CD14-positive monocyte (primary cell): ENCODE data around the gene SASS6. TPM values are rescaled to one million over a fixed set of nuclear protein-coding genes. Genes with fewer than 3 reads are reported as not detected.

Experiments used
- DNase-seq, 3 donors: peaks; one replicate each; pipeline ENCODE4 v3.0.0-alpha.2; 2011 to 2022
- H2AFZ ChIP-seq: 2 replicates; pipeline ENCODE4 v1.6.0; 2012; ENCODE audit warnings: mild to moderate bottlenecking, low read depth, low read length, inconsistent platforms; ENCODE audit not compliant: insufficient read depth, poor library complexity, severe bottlenecking
- H3K27ac ChIP-seq, 2 donors: 1 replicate in 1 of 2; 2 replicates in 1 of 2; pipeline ENCODE4 v1.5.1; 2012 to 2013; ENCODE audit warnings: low read length in 2 of 2, control low read depth in 1 of 2, inconsistent platforms in 1 of 2, low read depth in 1 of 2, mild to moderate bottlenecking in 1 of 2
- H3K27me3 ChIP-seq, 2 donors: one replicate each; pipeline versions ENCODE4 v1.6.0 to v1.6.1; 2011 to 2013; ENCODE audit warnings: low read length in 2 of 2; ENCODE audit not compliant: control insufficient read depth in 2 of 2, insufficient read depth in 2 of 2
- H3K36me3 ChIP-seq, 2 donors: replicated peaks in 1 of 2; 1 replicate in 1 of 2; 2 replicates in 1 of 2; pipeline versions ENCODE4 v1.5.1 to v1.6.1; 2012 to 2013; ENCODE audit warnings: low read length in 2 of 2, control low read depth in 1 of 2, inconsistent platforms in 1 of 2, mild to moderate bottlenecking in 1 of 2; ENCODE audit not compliant: insufficient read depth in 2 of 2, control insufficient read depth in 1 of 2
- H3K4me1 ChIP-seq, 2 donors: 1 replicate in 1 of 2; 2 replicates in 1 of 2; pipeline versions ENCODE4 v1.5.1 to v1.6.1; 2012 to 2013; ENCODE audit warnings: low read length in 2 of 2, control low read depth in 1 of 2, inconsistent platforms in 1 of 2, mild to moderate bottlenecking in 1 of 2, moderate library complexity in 1 of 2; ENCODE audit not compliant: insufficient read depth in 2 of 2, control insufficient read depth in 1 of 2
- H3K4me2 ChIP-seq: replicated peaks from 2 replicates; pipeline ENCODE3; 2012; ENCODE audit warnings: low read length, moderate library complexity, mild to moderate bottlenecking; ENCODE audit not compliant: poor library complexity, severe bottlenecking; ENCODE audit errors: extremely low read depth
- H3K4me3 ChIP-seq, 3 experiments: fragments of 200-600 bp in 1 of 3; sonication (generic) in 1 of 3; replicated peaks in 1 of 3; 1 replicate in 2 of 3; 2 replicates in 1 of 3; pipeline ENCODE4 v1.5.1; 2011 to 2013; ENCODE audit warnings: low read length in 3 of 3, mild to moderate bottlenecking in 3 of 3, control low read depth in 2 of 3, low read depth in 2 of 3, inconsistent platforms in 1 of 3, moderate library complexity in 1 of 3
- H3K79me2 ChIP-seq: 2 replicates; pipeline ENCODE4 v1.6.0; 2012; ENCODE audit warnings: mild to moderate bottlenecking, control low read depth, inconsistent platforms, low read length, moderate library complexity; ENCODE audit not compliant: insufficient read depth
- H3K9ac ChIP-seq: 2 replicates; pipeline ENCODE4 v1.6.0; 2017; ENCODE audit warnings: low read length, mild to moderate bottlenecking; ENCODE audit not compliant: insufficient read depth, poor library complexity, severe bottlenecking
- H3K9me3 ChIP-seq, 2 donors: replicated peaks in 1 of 2; 1 replicate in 1 of 2; 2 replicates in 1 of 2; pipeline versions ENCODE4 v1.5.1 to v1.6.1; 2012 to 2013; ENCODE audit warnings: low read length in 2 of 2, control low read depth in 1 of 2; ENCODE audit not compliant: control insufficient read depth in 1 of 2, insufficient read depth in 1 of 2
- H4K20me1 ChIP-seq: 2 replicates; pipeline ENCODE4 v1.6.0; 2012; ENCODE audit warnings: mild to moderate bottlenecking, low read length, control low read depth, moderate library complexity; ENCODE audit not compliant: insufficient read depth
- H3K27ac Mint-ChIP-seq, 7 donors: one replicate each; pipeline ENCODE4 v1.8.0; 2020; ENCODE audit warnings: mild to moderate bottlenecking in 7 of 7, mixed read lengths in 7 of 7, moderate library complexity in 6 of 7, inconsistent platforms in 2 of 7
- H3K27me3 Mint-ChIP-seq, 3 donors: one replicate each; pipeline ENCODE4 v1.8.0; 2021 to 2022; ENCODE audit warnings: low read depth in 3 of 3, mild to moderate bottlenecking in 3 of 3, mixed read lengths in 3 of 3, moderate library complexity in 3 of 3, inconsistent platforms in 1 of 3
- H3K36me3 Mint-ChIP-seq, 2 donors: one replicate each; pipeline ENCODE4 v1.8.0; 2020; ENCODE audit warnings: mixed read lengths in 2 of 2, inconsistent platforms in 1 of 2, mild to moderate bottlenecking in 1 of 2
- H3K4me1 Mint-ChIP-seq: one replicate; pipeline ENCODE4 v1.8.0; 2020; ENCODE audit warnings: mild to moderate bottlenecking, mixed read lengths
- H3K4me3 Mint-ChIP-seq, 2 donors: one replicate each; pipeline ENCODE4 v1.8.0; 2020; ENCODE audit warnings: mild to moderate bottlenecking in 2 of 2, mixed read lengths in 2 of 2, moderate library complexity in 1 of 2
- H3K9me3 Mint-ChIP-seq, 7 donors: one replicate each; pipeline ENCODE4 v1.8.0; 2020 to 2022; ENCODE audit warnings: mixed read lengths in 7 of 7, mild to moderate bottlenecking in 6 of 7, moderate library complexity in 6 of 7, inconsistent platforms in 2 of 7
- whole genome bisulfite sequencing: methylation state at CpG from one replicate; pipeline ENCODE4 v1.1.5; 2013; ENCODE audit warnings: missing lambda C conversion rate; ENCODE audit not compliant: insufficient coverage; 5-methylcytosine and 5-hydroxymethylcytosine counted together
- intact Hi-C, 2 donors: fragments of 100-400 bp; cut with micrococcal nuclease; formaldehyde crosslinking; loops; one replicate each; pipeline versions ENCODE4 v1.15.0 to v1.15.1; 2023
- polyA plus RNA-seq, 3 donors: library from polyadenylated mRNA; depleted of rRNA in 1 of 3; unstranded in 2 of 3; stranded (reverse) in 1 of 3; fragments of 300-500 nt in 2 of 3; fragments of >200 nt in 1 of 3; fragmentation: Illumina TruSeq in 2 of 3; gene quantifications; 1 replicate in 2 of 3; 2 replicates in 1 of 3; pipeline ENCODE4 v1.2.3, GENCODE V29; 2012 to 2021
- TF ChIP-seq, protein P1 (sequence below): fragments of 200-600 bp; IDR thresholded peaks from one replicate; pipeline ENCODE4 v1.8.0; 2022; ENCODE audit warnings: antibody characterized with exemption, mild to moderate bottlenecking

The SASS6 gene
- polyA plus RNA-seq, 3 donors, result 0.53 to 0.98 (median 0.93) TPM

GRCh38 chr1:100178091-100178490 is 45.4 kb upstream of the SASS6 start, which contains the start of gene LRRC39:
Gene LRRC39 (minus strand): TSS chr1:100178256. CDS start chr1:100168516, 9,740 bp downstream.
- Mint-ChIP-seq H3K36me3 (peaks cover 0 to 4% of the 10 kb centered on the region in 2 donors), H3K27me3 (peaks cover 0 to 2% (median 0%) of the 10 kb centered on the region in 3 donors), H3K4me1 (no peaks in the 10 kb centered on the region), H3K9me3 (peaks cover 0 to 14% (median 3%) of the 10 kb centered on the region in 7 donors), H3K27ac (no peak within 1 kb of the TSS), H3K4me3 (no peak within 1 kb of the TSS)
- no peaks in the 10 kb centered on the region for H3K9me3 ChIP-seq
- no peak within 1 kb of the TSS for H3K4me2 ChIP-seq
- no peaks in the 10 kb centered on the region for H4K20me1 ChIP-seq
- H3K4me3 ChIP-seq, result no peak within 1 kb of the TSS
- no peak within 1 kb of the TSS for H2AFZ ChIP-seq
- WGBS, result no CpG with 5 or more reads among the region's 5 CpGs
- H3K9ac ChIP-seq, result no peak within 1 kb of the TSS
- TF ChIP-seq, protein P1, sequence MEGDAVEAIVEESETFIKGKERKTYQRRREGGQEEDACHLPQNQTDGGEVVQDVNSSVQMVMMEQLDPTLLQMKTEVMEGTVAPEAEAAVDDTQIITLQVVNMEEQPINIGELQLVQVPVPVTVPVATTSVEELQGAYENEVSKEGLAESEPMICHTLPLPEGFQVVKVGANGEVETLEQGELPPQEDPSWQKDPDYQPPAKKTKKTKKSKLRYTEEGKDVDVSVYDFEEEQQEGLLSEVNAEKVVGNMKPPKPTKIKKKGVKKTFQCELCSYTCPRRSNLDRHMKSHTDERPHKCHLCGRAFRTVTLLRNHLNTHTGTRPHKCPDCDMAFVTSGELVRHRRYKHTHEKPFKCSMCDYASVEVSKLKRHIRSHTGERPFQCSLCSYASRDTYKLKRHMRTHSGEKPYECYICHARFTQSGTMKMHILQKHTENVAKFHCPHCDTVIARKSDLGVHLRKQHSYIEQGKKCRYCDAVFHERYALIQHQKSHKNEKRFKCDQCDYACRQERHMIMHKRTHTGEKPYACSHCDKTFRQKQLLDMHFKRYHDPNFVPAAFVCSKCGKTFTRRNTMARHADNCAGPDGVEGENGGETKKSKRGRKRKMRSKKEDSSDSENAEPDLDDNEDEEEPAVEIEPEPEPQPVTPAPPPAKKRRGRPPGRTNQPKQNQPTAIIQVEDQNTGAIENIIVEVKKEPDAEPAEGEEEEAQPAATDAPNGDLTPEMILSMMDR, result no peak
- H3K36me3 ChIP-seq, result no peaks in the 10 kb centered on the region
- intact Hi-C loops, result no loop called here
- H3K4me1 ChIP-seq, result no peaks in the 10 kb centered on the region
- no peaks in the 10 kb centered on the region for H3K27me3 ChIP-seq
- no peak within 1 kb of the TSS for H3K27ac ChIP-seq
- no peak for DNase-seq
- no peaks in the 10 kb centered on the region for H3K79me2 ChIP-seq

- no peak overlapping the region for H3K27ac Mint-ChIP-seq
Observed at GRCh38 chr1:100177295-100178041, 44.7 kb upstream of the SASS6 start.

More at GRCh38 chr1:100177295-100178041, 44.7 kb upstream of the SASS6 start:
- no peaks in the 10 kb centered on the region for H3K9me3 ChIP-seq
- Mint-ChIP-seq H3K4me3 (no peak overlapping the region), H3K9me3 (peaks cover 0 to 9% (median 3%) of the 10 kb centered on the region in 7 donors), H3K4me1 (no peaks in the 10 kb centered on the region), H3K27me3 (peaks cover 0 to 2% (median 0%) of the 10 kb centered on the region in 3 donors), H3K36me3 (peaks cover 0 to 2% of the 10 kb centered on the region in 2 donors)
- no peak overlapping the region for H3K4me2 ChIP-seq
- H3K4me3 ChIP-seq, result no peak overlapping the region
- H3K79me2 ChIP-seq, result no peaks in the 10 kb centered on the region
- no peaks in the 10 kb centered on the region for H3K36me3 ChIP-seq
- H3K9ac ChIP-seq, result no peak overlapping the region
- no peak for DNase-seq
- TF ChIP-seq, protein P1, result no peak
- H3K27me3 ChIP-seq, result no peaks in the 10 kb centered on the region
- H2AFZ ChIP-seq, result no peak overlapping the region
- H3K4me1 ChIP-seq, result no peaks in the 10 kb centered on the region
- no peaks in the 10 kb centered on the region for H4K20me1 ChIP-seq
- H3K27ac ChIP-seq, result no peak overlapping the region
- intact Hi-C loops, result no loop called here
- no CpG with 5 or more reads among the region's 4 CpGs for WGBS
